Stimulated activated CD8-positive, alpha-beta memory T cell treated with anti-CD3 and anti-CD28 coated beads, Interleukin-2, amount 100 ng/mL, for 1 hour (primary cell): ENCODE measurements around the gene SF3B2.
"Not testable (repeated sequence)": the region's sequence is repeated elsewhere in the genome, so short reads cannot be mapped to it uniquely, and the experiment has no call there.

ENCODE experiments used
- DNase-seq, 2 donors: peaks; one replicate each; pipeline ENCODE4 v3.0.0-alpha.2; 2020; ENCODE audit warnings: low read depth in 2 of 2

The SF3B2 gene

GRCh38 chr11:66017321-66017720 lies 34.8 kb upstream of the SF3B2 start:
- no peak for DNase-seq

- no peak for DNase-seq
Measured at GRCh38 chr11:66020212-66020611, 32.0 kb upstream of the SF3B2 start.

- DNase-seq, result peak in 1 of 2 donors; percentile 8
Measured at GRCh38 chr11:66020618-66021357, 31.4 kb upstream of the SF3B2 start.

GRCh38 chr11:66022401-66023185 lies 29.6 kb upstream of the SF3B2 start:
- DNase-seq, result peak; percentile 65 to 67

GRCh38 chr11:66023186-66023440 lies 29.1 kb upstream of the SF3B2 start:
- not testable (repeated sequence) for DNase-seq

- DNase-seq, result no peak
Measured at GRCh38 chr11:66026017-66026529, 26.1 kb upstream of the SF3B2 start, which contains the start of gene CATSPER1. TSS of gene CATSPER1 (minus strand) at chr11:66026479. CDS start at chr11:66026379, 100 bp downstream.

- no peak for DNase-seq
Measured at GRCh38 chr11:66032957-66033735, 19.0 kb upstream of the SF3B2 start.

GRCh38 chr11:66035653-66036333 lies 16.4 kb upstream of the SF3B2 start:
- no peak for DNase-seq

GRCh38 chr11:66036334-66036710 lies 15.8 kb upstream of the SF3B2 start:
- DNase-seq, result no peak

- DNase-seq, result no peak
Measured at GRCh38 chr11:66037327-66037726, 14.8 kb upstream of the SF3B2 start.

- no peak for DNase-seq
Measured at GRCh38 chr11:66039765-66040164, 12.4 kb upstream of the SF3B2 start.

- DNase-seq, result no peak
Measured at GRCh38 chr11:66042227-66042995, 9.8 kb upstream of the SF3B2 start.

GRCh38 chr11:66042996-66043906 lies 8.9 kb upstream of the SF3B2 start:
- DNase-seq, result no peak

GRCh38 chr11:66044757-66045156 lies 7.4 kb upstream of the SF3B2 start:
- DNase-seq, result no peak

- DNase-seq, result peak; percentile 63 to 75
Measured at GRCh38 chr11:66045177-66045639, 7.0 kb upstream of the SF3B2 start.

- DNase-seq, result no peak
Measured at GRCh38 chr11:66046901-66047300, 5.3 kb upstream of the SF3B2 start.

- no peak for DNase-seq
Measured at GRCh38 chr11:66047541-66048365, 4.4 kb upstream of the SF3B2 start.

GRCh38 chr11:66048547-66049323 lies 3.4 kb upstream of the SF3B2 start, which contains the start of gene GAL3ST3:
TSS of gene GAL3ST3 (minus strand) at chr11:66049161. CDS start at chr11:66045415, 3,746 bp downstream.
- DNase-seq, result no peak
